Activated naive CD8-positive, alpha-beta T cell treated with anti-CD3 and anti-CD28 coated beads, Interleukin-2, amount 50 U/mL, for 16 hours (primary cell): ENCODE results near the gene C11orf97.
"Not testable (repeated sequence)": the region's sequence is repeated elsewhere in the genome, so short reads cannot be mapped to it uniquely, and the experiment has no call there.

Experiments
- DNase-seq: peaks from one replicate; pipeline ENCODE4 v3.0.0-alpha.2; 2020; ENCODE audit warnings: low read depth, low spot score

Gene C11orf97

DNA sequence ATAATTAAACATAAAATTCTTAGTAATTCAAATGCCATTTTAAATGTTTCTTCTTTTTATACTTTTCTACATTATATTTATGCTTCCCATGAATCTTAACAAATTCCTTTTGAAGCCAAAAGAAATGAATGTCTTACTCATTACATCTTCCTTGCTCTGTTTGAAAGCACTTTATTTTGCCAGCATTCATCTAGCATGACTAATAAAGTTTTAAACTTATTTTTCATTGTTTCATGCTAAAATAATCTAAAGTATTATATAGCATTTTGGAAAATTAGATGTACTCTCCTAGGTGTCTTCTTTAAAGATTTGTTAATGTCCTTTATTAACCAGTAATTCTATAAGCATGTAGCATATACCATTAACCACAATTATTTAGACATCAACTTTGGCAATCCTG lies 45.2 kb downstream of the C11orf97 start:
- DNase-seq: no peak

DNA sequence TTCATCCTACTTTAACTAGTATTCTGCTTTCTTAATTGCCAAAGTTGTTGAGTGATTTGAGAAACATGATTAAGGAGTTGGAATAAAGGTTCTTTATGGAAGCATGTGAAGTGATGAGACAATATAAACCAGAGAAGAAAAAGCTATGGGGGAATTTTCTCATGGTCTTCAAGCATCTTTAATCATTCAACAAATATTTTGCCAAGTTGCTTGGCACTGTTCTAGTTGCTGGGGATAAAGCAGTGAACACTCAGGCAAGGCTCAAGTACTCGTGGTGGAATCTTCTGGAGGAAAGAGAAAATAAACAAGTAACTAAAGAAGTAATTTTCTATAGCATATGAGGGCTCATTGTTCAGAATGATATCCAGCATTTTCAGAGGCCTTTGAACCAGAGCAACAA lies 45.7 kb downstream of the C11orf97 start:
- DNase-seq: no peak

DNA sequence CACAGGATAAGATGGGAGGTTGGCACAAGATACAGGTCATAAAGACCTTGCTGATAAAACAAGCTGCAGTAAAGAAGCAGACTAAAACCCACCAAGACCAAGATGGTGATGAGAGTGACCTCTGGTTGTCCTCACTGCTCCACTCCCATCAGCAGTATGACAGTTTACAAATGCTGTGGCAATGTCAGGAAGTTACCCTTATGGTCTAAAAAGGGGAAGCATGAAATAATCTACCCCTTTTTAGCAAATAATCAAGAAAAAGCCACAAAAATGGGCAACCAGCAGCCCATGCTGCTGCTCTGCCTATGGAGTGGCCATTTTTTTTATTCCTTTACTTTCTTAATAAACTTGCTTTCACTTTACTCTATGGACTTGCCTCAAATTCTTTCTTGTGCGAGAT lies 46.2 kb downstream of the C11orf97 start:
- DNase-seq: no peak

DNA sequence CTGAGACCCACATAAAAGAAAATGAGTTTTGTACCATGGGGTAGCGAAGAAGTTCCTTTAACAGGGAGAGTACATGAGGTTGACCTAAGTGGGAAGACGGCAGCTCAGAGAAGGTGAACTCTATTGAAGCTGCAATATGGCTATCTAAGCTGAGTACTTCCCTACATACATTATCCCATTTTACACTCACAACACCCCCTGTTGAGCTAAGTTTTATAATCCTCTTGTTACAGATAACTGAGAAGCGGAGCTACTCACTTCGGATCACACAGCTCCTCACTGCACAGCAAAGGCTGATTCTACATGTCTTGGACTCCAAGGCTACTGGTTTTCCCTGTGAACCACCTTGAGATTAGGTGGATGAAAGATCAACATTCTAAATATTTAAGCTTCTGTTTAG lies 46.7 kb downstream of the C11orf97 start:
- no peak for DNase-seq

DNA sequence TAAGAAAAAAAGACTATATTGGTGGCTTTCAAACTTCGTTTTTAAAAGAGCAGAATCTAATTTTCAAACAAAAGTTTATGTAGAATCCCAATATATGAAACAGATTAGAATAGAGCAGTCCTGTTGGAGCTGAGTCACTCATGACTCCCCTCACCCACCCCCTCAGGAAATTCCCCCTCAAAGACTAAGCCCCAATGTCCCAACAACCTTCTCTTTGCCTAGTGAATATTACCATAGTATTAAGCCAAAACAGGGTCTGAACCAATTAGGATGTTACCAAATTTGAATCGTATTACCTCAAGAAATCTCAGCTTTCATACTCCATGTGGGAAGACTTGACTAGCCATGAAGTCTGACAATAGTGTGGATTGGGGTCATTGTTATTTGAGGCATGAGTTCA lies 47.1 kb downstream of the C11orf97 start:
- DNase-seq: no peak

DNA sequence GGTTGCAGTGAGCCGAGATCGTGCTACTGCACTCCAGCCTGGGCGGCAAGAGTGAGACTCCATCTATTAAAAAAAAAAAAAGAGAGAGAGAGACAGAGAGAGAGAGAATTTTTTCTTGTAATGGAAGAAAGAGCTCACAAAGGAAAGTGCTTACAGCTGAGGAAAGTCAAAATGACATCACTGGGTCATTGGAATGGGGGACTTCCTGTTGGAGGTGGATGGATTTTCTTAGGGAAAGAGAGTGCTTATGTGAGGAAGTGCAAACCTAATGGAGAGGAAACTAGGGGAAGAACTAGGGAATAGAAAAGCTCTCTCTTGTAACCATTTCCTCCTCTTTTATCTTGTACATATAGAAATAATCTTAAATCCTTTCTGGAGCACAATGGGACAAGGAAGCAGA lies 48.6 kb downstream of the C11orf97 start:
- DNase-seq: no peak

DNA sequence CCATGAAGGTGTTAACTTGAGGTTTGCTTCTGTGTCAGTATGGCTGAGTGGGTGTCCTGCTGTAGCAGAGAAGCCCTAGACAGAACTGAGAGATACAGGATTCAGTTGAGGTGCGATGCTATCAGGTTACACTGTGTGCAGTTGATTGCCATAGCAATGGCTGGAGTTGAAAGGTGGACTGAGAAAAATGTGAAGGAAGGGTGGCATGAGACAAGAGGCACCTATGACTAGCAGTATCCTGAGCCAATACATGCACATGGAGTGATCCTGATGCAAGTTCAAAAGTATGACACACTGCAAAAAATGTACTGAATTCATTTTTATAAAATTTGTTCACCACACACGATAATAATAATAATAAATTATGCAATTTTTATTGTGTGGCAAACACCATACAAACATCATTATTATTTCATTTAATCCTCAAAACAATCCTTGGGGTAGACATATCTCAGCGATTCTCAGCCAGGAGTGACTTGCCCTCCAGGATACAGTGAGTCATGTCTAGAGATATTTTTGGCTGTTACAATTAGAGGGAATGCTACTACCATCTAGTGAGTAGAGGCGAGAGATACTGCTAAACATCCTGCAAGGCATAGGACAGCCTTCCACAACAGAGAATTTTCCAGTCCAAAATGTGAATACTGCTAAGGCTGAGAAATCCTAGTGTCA lies 51.1 kb downstream of the C11orf97 start:
- DNase-seq: no peak

DNA sequence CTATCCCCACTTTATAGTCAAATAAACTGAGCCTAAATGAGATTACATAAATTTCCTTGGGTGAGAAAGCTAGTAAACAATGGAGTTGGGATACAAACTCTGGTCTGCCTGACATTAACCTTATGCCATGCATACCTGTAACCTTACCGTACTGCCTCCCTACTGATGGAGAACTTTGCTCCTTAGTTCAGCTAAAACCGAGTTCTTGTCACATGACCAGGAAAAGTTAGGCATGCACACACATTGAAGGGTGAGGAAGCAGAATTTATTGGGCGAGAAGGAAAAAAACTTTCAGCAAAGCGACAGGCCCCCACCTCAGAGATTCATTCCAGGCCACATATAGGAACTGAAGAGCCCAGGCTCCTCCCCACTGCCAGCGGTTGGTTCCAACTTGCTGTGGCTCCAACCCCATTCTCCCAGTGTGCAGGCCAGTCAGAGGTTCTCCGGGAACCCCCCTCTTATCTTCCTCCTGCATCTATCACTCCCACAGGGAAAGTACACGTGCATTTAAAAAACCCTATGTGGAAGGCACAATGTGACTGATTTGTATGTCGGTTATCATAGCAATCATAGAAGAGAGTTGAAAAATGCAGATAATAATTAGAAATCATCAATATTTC lies 51.7 kb downstream of the C11orf97 start:
- no peak for DNase-seq

DNA sequence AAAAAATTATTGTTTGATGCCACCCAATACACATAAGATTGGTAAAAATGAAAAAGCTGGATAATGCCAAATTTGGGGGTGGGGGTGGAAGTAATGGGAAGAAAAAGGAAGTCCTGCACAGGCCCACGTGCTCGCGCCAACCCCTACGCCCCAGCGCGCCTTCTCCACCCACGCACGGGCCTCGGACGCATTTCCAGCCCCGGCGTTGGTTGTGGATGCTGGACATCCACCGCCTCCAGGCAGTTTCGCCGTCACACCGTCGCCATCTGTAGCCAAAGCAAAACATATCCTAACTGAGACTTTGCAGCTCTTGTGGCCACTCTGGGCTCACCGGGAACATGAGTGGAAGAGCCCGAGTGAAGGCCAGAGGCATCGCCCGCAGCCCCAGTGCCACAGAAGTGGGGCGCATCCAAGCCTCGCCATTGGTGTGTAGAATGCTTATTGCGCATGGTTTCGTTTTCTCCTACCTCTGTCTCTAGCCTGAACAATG lies 55.0 kb downstream of the C11orf97 start, which contains the start of gene PIWIL4:
TSS of gene PIWIL4 (plus strand) at position 188 of the 490 bp plus-strand sequence. CDS start at position 339, 151 bp downstream.
- DNase-seq: no peak

DNA sequence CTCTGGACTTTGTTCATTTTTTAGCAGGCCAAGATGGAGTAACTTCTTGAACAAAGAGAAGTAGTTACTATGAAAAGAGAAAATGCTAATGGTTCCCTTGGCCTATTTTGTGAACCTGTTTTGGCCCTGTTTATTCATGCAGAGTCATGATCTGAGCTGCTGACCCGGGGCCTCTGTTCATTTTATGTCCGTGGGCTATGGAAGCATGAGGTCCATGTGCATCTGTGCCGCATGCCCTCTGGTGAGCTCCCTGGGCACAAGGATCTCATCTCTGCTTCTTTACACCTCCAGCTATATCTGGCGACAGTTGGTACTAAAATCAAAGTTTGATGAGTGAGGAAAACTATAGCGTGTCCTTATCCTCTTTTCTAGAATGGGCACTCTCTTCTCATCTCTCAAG lies 55.9 kb downstream of the C11orf97 start:
- no peak for DNase-seq

DNA sequence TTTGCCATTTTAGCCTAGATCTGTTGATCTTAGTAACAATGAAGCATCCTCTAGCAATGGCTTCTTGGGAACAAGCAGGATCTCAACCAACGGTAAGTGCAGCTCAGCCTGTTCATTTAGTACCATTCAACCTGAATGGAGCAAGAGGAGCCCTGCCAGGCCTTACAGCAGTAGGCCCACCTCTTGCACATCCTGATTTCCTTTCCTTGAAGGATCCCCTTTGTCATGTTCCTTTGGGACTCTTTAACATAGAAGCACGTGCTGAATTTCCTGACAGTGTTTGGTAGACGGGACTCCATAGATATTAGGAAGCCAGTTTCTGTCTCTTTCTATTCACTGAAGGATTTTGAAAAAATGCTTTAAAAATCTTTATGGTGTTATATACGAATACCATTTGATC lies 56.5 kb downstream of the C11orf97 start:
- DNase-seq: no peak

DNA sequence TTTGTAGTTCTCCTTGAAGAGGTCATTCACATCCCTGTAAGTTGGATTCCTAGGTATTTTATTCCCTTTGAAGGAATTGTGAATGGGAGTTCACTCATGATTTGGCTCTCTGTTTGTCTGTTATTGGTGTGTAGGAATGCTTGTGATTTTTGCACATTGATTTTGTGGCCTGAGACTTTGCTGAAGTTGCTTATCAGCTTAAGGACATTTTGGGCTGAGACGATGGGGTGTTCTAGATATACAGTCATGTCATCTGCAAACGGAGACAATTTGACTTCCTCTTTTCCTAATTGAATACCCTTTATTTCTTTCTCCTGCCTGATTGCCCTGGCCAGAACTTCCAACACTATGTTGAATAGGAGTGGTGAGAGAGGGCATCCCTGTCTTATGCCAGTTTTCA lies 60.7 kb downstream of the C11orf97 start:
- not testable (repeated sequence) for DNase-seq

DNA sequence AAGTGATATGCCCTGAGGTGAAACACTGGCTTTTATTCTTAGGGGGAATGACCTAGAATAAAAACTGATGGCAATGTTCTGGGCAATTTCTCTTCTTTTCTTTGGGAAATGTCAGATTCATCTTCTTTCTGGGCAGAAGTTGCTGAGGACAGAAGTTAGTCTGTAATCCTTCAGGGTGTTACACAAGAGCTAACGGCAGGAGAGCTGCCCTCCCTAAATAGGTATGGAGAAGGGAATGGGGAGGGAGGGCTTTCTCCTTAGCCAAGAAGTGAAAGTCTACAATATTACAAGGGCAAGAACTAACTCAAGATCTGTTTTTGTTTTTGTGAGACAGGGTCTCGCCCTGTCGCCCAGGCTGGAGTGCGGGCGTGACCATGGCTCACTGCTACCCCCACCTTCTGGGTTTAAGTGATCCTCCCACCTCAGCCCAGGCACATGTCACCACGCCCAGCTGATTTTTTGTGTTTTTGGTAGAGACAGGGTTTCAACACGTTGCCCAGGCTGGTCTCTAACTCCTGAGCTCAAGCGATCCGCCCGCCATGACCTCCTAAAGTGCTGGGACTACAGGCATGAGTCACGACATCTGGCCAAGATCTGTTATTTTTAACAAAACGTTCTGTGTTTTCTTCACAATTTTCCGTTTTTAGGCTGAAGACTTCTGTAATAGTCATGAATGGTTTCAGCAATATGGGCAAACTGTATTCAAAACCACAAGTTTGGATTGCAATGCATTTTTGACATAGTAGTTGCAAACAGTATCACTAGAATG lies 62.1 kb downstream of the C11orf97 start:
- no peak for DNase-seq

DNA sequence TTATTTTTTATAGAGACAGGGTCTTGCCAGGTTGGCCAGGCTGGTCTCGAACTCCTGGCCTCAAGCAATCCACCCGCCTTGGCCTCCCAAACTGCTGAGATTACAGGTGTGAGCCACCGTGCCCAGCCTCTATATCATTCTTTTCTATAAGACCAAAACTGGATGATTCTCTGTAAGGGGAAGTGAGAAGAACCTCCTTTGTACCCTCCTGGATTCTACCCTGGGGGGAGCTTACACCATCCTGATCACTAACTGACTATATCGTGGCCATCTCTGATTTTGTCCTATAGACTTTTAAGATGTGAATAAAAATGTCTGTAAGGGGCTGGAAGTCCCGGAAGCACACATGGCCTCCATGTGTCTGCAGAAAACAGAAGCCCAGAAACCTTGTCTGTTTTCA lies 64.0 kb downstream of the C11orf97 start:
- no peak for DNase-seq

DNA sequence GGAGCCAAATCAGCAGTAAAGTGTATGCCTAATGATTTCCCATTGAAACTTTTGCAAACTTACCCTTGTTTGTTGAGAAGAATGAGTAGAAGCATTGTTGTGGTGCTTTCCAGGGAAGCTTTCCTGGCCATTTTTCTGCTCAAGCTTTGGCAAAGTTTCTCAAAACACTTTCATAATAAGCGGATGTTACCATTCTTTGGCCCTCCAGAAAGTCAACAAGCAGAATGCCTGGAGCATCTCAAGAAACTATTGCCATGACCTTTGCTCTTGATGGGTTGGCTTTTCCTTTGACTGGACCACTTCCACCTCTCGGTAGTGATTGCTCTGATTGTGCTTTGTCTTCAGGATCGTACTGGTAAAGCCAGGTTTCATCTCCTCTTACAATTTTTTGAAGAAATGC lies 65.6 kb downstream of the C11orf97 start:
- no peak for DNase-seq
